ENCODE data around the gene CLEC20A.

Gene CLEC20A

DNA sequence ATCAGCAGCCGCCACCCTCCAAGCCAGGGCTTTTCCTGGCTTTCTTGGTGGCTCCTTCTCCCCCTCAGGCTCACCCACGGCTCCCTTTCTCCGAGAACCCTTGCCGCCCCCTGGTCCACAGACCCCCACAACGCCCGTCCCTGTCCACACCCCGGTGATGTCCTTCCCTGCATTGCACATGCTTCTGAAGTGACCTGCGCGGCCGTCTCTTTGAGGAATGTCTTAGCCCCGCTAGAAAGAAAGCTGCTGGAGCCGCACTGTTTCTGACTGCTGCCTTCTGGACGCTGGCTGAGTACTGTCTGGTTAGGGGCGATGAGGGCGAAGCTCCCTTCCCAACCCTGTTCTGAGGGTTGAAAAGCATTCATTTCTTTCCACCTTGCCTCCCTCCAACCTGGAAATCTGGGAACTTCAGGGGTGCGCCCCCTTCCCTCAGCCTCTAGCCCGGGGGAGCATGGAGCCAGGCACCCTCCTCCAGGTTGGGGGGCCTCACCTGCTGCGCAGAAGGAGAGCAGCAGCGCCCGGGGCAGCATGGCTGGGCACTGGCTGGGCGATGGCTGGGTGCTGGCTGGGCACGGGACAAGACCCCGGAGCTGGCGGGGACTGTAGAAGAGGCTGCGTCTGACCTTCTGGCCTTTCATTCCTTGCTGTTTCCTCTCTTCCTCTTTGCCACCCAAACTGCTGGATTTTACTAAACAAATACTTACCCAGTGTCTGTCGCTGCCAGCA is at the start of gene CLEC20A:
Gene CLEC20A (minus strand): TSS at position 555 of the 726 bp plus-strand sequence. CDS start 25 bp downstream, at position 530.
- no peak for DNase-seq (ENCODE audit: extremely low read depth in 1 of 2, low read depth in 1 of 2)

DNA sequence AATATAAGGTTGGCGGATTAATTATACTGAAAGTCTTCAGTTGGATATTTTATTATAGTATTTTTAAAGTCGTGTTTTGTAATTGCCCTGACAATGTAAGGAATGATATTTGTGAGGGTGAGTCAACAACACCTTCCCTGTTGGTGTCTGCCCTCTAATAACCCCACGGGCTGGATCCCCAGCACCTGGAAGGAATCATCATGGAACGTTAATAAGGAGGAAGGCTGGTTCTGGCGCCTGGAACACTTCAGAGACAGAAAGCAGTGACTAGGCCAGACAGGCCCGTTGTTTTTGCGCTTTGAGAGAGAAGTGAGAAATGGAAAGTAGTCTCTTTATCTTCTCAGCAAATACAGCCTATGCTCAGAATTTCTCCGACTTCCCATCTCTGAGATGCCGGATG is 47.8 kb upstream of the CLEC20A start:
- DNase-seq (ENCODE audit: extremely low read depth in 1 of 2, low read depth in 1 of 2): no peak

DNA sequence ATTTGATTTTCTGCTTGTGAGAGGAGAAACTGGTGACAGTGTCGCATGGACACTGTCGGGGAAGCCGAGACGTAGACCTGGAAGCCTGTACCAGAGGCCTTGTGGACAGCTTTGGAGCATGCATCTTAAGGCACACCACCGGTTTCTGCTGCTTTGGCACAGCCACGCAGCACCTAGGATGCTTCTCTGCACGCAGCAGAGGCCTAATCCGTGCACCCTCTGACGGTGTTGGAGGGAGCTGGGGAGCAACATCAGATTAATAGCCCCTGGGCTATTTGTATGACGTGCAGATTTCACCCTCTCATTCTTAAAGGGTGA is 46.5 kb upstream of the CLEC20A start:
- no peak for DNase-seq (ENCODE audit: extremely low read depth in 1 of 2, low read depth in 1 of 2)

- DNase-seq (ENCODE audit: extremely low read depth in 1 of 2, low read depth in 1 of 2): peak; percentile 72 to 79
Measured at GRCh38 chr1:178542554-178543289, 46.0 kb upstream of the CLEC20A start.

DNA sequence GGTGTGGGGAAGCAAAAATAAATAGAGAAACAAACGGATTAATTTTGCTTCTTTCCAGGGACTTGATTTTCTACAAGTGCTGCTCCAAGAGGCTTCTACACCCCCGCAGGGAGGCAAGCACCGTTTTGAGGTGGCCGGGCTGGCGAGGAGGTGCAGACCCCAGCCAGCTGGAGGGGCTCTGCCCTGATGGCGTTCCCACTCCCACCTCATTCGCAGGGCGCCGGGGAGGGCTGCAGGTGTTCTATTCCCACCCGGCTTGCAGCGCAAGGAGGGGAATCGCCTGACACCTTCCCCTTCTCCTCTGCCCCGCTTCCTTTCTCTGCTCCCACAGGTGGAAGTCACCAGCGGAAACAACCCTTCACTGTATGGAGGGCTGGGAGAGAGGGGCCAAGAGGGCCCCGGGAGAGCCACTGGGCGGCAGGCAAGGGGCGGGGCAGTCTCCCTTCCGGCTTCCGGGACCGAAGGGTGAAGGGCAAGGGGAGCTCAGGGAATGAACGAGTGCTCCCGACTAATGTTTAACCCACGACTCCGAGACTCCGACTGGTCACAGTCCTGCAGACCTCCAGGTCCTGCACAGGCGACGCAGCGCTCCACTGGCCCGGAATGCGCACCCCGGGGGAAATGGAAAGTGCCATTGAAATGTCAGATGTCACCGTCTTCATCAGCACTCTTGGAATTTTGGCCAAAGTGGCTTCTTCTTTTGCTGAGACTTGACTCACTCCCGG is 45.2 kb upstream of the CLEC20A start:
- no peak for DNase-seq (ENCODE audit: extremely low read depth in 1 of 2, low read depth in 1 of 2)

DNA sequence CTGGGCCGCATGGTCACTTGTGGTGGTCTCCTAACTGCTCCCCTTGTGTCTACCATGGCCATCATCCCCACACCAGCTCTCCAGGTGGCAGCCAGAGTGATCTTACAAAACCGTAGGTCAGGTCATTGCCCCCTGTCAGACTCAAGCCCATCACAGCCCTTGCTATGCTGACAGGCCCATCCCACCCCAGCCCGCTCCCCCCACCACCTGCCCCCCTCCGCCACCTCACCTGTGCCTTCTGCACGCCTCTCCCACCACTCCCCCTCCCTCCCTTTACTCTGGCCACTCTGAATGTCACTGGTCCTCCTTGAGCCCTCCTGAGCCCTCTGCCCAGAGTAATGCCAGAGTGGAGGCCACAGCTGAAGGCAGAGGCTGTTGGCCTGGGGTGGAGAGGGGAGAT is 44.6 kb upstream of the CLEC20A start:
- no peak for DNase-seq (ENCODE audit: extremely low read depth in 1 of 2, low read depth in 1 of 2)

DNA sequence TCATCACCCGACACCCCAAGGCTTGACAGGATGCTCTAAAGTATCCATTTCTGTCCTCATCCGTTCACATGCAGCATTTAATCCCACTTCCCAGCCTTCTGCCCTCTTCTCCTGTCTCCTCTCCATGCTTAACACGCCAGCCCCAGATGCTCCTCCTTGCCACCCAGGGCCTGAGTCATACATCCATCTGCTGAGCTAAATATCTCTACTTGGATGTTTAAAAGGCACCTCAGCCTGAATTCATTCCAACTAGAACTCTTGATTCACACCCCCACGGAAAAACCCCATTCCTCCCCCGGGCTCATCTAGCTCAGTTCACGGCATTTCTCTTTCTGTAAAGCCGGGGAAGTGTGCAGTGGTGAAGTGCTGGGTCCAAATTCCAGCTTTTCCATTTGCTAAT is 43.9 kb upstream of the CLEC20A start:
- no peak for DNase-seq (ENCODE audit: extremely low read depth in 1 of 2, low read depth in 1 of 2)

DNA sequence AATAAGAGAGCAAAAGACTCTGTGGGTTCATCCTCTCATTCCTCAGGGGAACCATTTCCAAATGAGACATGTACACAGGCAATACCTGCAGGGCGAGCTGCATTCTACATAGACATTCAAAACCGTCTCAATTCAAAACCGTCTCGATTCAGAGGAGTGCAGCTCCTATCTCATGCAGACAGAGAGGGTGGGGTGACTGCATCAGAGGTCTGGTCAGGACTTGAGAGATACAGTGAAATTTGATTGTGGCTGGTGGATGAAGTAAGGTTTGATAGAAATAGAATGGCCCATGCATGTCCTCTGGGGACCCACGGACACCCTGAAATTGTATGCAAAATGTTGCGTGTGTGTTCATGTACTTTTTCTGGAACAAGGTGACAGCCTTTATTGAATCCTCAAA is 43.4 kb upstream of the CLEC20A start:
- no peak for DNase-seq (ENCODE audit: extremely low read depth in 1 of 2, low read depth in 1 of 2)

- DNase-seq (ENCODE audit: extremely low read depth in 1 of 2, low read depth in 1 of 2): no peak
Measured at GRCh38 chr1:178539291-178539690, 42.5 kb upstream of the CLEC20A start.

DNA sequence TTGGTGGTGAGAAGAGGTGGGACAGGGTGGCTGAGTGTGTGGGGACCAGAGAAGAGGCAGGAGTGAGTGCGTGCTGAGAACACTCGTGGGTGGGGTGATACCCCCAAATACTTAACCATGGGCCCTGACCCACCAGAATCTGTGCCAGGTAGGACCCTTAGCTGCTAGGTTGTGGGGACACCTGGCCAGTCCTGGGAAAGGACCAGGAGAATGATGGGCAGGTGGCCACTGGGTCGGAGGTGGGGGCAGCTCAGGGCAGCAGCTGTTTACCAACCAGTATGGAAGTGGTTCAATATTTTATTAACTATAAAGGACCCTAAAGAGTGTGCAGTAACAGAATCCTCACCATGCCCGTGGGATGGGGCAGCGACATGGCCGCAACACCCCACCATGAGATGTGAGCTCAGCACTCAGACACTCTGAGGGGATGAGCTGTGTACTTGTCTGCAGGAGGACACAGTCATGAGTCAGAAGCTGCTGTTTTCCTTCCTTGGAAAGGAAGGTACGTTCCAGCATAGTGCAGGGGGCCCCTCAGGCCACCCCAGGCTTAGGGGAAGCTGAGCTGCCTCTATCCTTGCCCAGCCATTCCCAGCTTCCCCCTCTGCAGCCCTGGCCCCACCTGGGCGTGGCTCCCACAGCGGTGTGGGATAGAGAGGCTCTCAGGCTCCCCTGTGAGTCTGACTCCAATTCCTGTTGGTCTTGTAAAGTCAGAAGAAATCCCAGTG is 41.6 kb upstream of the CLEC20A start:
- DNase-seq (ENCODE audit: extremely low read depth in 1 of 2, low read depth in 1 of 2): no peak

- no peak for DNase-seq (ENCODE audit: extremely low read depth in 1 of 2, low read depth in 1 of 2)
Measured at GRCh38 chr1:178537382-178538090, 40.8 kb upstream of the CLEC20A start.

DNA sequence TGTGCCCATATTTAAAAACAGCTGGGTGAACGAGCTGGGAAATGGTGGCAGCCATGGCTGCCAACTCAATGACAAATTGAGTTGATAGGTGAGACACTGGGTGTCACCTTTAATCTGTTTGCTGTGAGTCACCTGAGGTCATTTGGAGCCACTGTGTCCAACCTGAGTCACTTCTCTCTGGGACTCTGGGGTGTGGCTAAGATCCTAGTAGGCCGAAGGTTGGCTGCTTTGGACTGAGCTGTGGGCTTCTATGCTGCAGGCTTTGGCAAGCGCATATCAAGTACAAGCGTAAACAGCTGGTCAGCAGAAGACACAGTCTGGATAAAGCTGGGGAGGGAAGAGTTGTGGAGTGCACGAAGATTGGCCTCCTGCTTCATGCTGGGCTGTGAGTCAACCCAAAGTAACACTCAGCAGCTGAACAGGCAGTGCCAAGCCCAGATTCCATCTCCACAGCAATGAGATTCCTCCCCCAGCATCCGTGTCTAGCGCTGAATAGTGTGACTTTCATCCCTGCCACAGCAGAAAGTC is 40.1 kb upstream of the CLEC20A start:
- no peak for DNase-seq (ENCODE audit: extremely low read depth in 1 of 2, low read depth in 1 of 2)

- no peak for DNase-seq (ENCODE audit: extremely low read depth in 1 of 2, low read depth in 1 of 2)
Measured at GRCh38 chr1:178536329-178536728, 39.6 kb upstream of the CLEC20A start.

DNA sequence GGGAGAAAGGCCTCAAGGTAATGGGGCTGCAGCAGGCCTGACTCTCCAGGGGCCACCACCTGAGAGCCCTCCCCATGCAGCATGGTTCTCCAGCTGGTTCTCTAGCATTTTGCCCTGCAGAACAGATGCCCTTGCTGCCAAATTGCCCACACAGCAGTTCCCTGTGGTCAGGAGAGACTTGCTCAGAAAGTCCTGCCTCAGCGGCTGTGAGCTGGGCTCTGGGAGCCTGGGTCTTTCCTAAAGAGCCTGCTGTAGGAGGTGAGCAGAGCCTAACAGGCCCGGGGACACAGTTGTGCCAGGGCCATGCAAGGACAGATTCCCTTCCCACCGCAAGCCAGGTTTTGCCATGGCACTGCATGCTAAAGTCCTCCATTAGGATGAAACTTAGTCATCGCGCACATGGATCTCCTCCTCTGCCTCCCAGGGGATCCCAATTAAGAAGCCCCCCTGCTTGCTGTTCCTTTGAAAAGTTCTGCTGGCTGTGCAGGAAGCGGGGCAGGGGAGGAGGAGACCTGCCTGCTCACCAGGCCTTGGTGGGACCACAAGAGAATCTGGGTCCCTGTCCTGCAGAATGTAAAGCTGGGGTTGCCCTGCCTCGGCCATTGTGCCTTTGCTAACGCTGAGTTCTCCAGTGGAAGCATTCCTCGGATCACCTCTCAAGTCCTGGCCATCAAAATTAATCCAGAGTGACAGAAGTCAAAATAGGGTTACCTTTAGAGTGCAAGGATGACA is 37.5 kb upstream of the CLEC20A start:
- DNase-seq (ENCODE audit: extremely low read depth in 1 of 2, low read depth in 1 of 2): no peak

DNA sequence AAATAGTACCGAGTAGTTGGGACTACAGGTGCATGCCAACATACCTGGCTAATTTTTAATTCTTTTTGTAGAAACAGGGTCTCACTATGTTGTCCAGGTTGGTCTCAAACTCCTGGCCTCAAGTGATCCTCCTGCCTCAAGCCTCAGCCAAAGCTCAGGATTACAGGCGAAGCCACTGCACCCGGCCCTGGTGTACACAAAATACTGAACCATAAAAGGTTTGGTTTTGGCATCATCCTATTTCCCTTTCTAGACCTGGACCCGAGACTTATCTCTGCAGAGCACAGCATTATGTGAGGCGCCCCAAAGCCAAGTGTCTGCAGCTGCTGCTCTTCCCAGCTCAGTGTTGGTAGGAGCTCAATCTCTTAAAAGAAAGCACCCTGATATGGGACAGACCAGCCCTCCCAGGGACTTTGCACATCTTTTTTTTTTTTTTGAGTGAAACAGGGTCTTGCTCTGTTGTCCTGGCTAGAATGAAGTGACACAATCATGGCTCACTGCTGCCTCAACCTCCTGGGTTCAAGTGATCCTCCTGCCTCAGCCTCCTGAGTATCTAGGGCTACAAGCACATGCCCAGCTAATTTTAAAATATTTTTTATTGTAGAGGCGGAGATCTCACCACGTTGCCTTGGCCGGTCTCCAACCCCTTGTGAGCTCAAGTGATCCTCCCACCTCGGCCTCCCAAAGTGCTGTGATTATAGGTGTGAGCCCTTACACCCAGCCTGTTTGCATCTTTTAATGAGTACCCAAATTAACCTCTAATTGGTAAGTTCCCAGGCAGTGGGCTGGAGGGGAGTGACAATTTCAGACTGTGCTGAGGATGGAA is 36.6 kb upstream of the CLEC20A start:
- no peak for DNase-seq (ENCODE audit: extremely low read depth in 1 of 2, low read depth in 1 of 2)

DNA sequence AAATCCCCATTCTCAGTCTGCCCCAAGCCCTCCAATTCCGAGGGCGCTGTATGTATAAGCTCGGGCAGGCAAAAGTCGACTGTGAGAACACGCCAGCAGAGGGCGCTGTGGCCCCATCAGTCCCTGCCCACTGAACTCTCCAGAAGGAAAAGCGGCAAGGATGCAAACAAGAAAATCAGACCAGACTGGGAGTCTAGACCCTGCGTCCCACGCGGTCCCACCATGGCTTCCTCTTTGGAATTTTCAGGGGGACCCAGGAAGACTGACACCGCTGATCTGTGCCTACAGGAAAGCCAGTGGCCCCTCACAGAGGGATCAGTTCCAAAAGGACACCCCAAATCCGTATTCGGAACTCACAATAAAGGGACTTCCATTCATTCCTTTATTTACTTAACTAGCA is 35.6 kb upstream of the CLEC20A start:
- DNase-seq (ENCODE audit: extremely low read depth in 1 of 2, low read depth in 1 of 2): peak; percentile 39 to 48

- no peak for DNase-seq (ENCODE audit: extremely low read depth in 1 of 2, low read depth in 1 of 2)
Measured at GRCh38 chr1:178531887-178532286, 35.1 kb upstream of the CLEC20A start.

DNA sequence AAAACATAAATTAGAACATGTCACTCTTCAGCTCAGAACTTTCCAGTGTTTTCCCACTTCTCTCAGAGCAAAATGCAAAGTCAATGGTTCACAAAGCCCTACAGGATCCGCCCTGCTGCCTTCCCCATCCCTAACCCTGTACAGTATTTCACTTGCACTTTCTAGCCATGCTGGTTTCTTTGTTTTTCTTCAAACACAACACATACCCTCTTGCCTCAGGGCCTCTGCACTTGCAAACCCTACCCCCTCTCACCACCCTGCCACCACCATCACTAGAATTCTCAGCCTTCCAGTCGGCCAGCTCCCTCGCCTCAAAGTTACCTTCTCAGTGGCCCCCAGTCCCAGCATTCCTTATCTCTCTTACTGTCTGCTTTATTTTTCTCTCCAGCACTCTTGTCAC is 33.7 kb upstream of the CLEC20A start:
- no peak for DNase-seq (ENCODE audit: extremely low read depth in 1 of 2, low read depth in 1 of 2)

GRCh38 chr1:178530037-178530402 is 33.3 kb upstream of the CLEC20A start:
- no peak for DNase-seq (ENCODE audit: extremely low read depth in 1 of 2, low read depth in 1 of 2)

Data from stimulated activated CD8-positive, alpha-beta memory T cell treated with anti-CD3 and anti-CD28 coated beads, Interleukin-7, amount 100 ng/mL, for 48 hours (primary cell).